GM11168 (cell line): ENCODE data around the gene SLC24A5.

ENCODE experiments used
- in situ Hi-C: fragments of 300-500 bp; cut with MboI; formaldehyde crosslinking; loops from one replicate; pipeline ENCODE4 v1.12.0; 2022; ENCODE audit warnings: low sequenced_read_pairs; ENCODE audit not compliant: unreplicated experiment

The SLC24A5 gene

GRCh38 chr15:48120745-48121144 is at the start of gene SLC24A5:
TSS of gene SLC24A5 (plus strand) at chr15:48120990. CDS start at chr15:48121045, 55 bp downstream.
- in situ Hi-C loops, result no loop called here

- in situ Hi-C loops, result no loop called here
Measured at GRCh38 chr15:48072941-48073340, 47.8 kb upstream of the SLC24A5 start.

- in situ Hi-C loops, result no loop called here
Measured at GRCh38 chr15:48073881-48074280, 46.9 kb upstream of the SLC24A5 start.

GRCh38 chr15:48076454-48076853 is 44.3 kb upstream of the SLC24A5 start:
- in situ Hi-C loops, result no loop called here

- in situ Hi-C loops, result no loop called here
Measured at GRCh38 chr15:48077616-48078184, 43.1 kb upstream of the SLC24A5 start.

GRCh38 chr15:48084759-48085590 is 35.8 kb upstream of the SLC24A5 start:
- in situ Hi-C loops, result loop anchor here (10.0 kb wide), 1 partner anchor 370 kb away; the partner anchor contains the start of gene SEMA6D

GRCh38 chr15:48085591-48085930 is 35.2 kb upstream of the SLC24A5 start:
- in situ Hi-C loops, result loop anchor here (10.0 kb wide), 1 partner anchor 371 kb away; the partner anchor contains the start of gene SEMA6D

- in situ Hi-C loops, result loop anchor here (10.0 kb wide), 1 partner anchor 371 kb away; the partner anchor contains the start of gene SEMA6D
Measured at GRCh38 chr15:48086133-48086532, 34.7 kb upstream of the SLC24A5 start.

GRCh38 chr15:48086576-48086975 is 34.2 kb upstream of the SLC24A5 start:
- in situ Hi-C loops, result loop anchor here (10.0 kb wide), 1 partner anchor 372 kb away; the partner anchor contains the start of gene SEMA6D

- in situ Hi-C loops, result loop anchor here (10.0 kb wide), 1 partner anchor 373 kb away; the partner anchor contains the start of gene SEMA6D
Measured at GRCh38 chr15:48087844-48088243, 32.9 kb upstream of the SLC24A5 start.

GRCh38 chr15:48089702-48090101 is 31.1 kb upstream of the SLC24A5 start:
- in situ Hi-C loops, result loop anchor here (10.0 kb wide), 1 partner anchor 375 kb away; the partner anchor contains the start of gene SEMA6D

- in situ Hi-C loops, result no loop called here
Measured at GRCh38 chr15:48090115-48090514, 30.7 kb upstream of the SLC24A5 start.

- in situ Hi-C loops, result no loop called here
Measured at GRCh38 chr15:48090666-48091065, 30.1 kb upstream of the SLC24A5 start.

GRCh38 chr15:48091522-48091921 is 29.3 kb upstream of the SLC24A5 start:
- in situ Hi-C loops, result no loop called here

- in situ Hi-C loops, result no loop called here
Measured at GRCh38 chr15:48096355-48096786, 24.4 kb upstream of the SLC24A5 start.

GRCh38 chr15:48096813-48097212 is 24.0 kb upstream of the SLC24A5 start:
- in situ Hi-C loops, result no loop called here

- in situ Hi-C loops, result no loop called here
Measured at GRCh38 chr15:48097264-48097663, 23.5 kb upstream of the SLC24A5 start.

GRCh38 chr15:48101376-48101961 is 19.3 kb upstream of the SLC24A5 start:
- in situ Hi-C loops, result no loop called here

- in situ Hi-C loops, result no loop called here
Measured at GRCh38 chr15:48102167-48102566, 18.6 kb upstream of the SLC24A5 start.

- in situ Hi-C loops, result no loop called here
Measured at GRCh38 chr15:48103647-48104046, 17.1 kb upstream of the SLC24A5 start.

- in situ Hi-C loops, result no loop called here
Measured at GRCh38 chr15:48105936-48106335, 14.9 kb upstream of the SLC24A5 start.
